ENCODE measurements around the gene MALAT1.
"Not testable (repeated sequence)": the region's sequence is repeated elsewhere in the genome, so short reads cannot be mapped to it uniquely, and the experiment has no call there.

The MALAT1 gene

DNA sequence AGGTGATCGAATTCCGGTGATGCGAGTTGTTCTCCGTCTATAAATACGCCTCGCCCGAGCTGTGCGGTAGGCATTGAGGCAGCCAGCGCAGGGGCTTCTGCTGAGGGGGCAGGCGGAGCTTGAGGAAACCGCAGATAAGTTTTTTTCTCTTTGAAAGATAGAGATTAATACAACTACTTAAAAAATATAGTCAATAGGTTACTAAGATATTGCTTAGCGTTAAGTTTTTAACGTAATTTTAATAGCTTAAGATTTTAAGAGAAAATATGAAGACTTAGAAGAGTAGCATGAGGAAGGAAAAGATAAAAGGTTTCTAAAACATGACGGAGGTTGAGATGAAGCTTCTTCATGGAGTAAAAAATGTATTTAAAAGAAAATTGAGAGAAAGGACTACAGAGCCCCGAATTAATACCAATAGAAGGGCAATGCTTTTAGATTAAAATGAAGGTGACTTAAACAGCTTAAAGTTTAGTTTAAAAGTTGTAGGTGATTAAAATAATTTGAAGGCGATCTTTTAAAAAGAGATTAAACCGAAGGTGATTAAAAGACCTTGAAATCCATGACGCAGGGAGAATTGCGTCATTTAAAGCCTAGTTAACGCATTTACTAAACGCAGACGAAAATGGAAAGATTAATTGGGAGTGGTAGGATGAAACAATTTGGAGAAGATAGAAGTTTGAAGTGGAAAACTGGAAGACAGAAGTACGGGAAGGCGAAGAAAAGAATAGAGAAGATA, at the start of gene MALAT1:
TSS of gene MALAT1 (plus strand) at position 69 of the 736 bp plus-strand sequence.
- peak; percentile 98 for DNase-seq

- DNase-seq: not testable (repeated sequence)
Observed at GRCh38 chr11:65451301-65451700, 47.5 kb upstream of the MALAT1 start.

GRCh38 chr11:65452259-65452658, 46.6 kb upstream of the MALAT1 start:
- DNase-seq: not testable (repeated sequence)

DNA sequence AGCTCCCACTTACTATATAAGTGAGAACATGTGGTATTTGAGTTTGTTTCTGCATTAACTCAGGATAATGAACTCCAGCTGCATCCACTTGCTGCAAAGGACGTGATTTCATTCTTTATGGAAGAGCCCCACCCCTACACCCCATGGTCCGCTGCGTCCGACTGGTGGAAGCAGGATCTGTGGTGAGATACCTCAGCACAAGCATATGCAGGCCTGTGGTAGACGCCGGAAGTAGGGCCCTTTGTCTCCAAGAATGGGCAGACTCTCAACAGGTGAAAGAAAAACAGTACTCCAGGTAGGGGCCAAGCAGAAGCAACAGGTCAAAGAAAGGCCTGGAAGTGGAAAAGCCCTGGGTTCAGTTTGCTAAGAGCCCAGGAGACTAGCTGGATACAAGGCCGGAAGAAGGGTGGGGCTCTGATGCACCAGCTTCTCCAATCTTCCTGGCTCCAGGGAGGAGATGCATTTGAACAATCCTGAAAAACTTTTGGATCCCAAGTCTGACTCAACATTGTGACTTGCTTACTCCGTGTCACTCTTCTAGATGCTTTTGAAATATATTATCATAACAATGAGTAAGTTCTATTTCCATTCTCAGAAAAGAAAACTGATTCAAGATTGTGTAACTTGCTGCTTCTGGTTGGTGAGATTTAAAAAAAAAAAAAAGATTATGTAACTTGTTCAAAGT, 45.9 kb upstream of the MALAT1 start:
- DNase-seq: peak; percentile 94

DNA sequence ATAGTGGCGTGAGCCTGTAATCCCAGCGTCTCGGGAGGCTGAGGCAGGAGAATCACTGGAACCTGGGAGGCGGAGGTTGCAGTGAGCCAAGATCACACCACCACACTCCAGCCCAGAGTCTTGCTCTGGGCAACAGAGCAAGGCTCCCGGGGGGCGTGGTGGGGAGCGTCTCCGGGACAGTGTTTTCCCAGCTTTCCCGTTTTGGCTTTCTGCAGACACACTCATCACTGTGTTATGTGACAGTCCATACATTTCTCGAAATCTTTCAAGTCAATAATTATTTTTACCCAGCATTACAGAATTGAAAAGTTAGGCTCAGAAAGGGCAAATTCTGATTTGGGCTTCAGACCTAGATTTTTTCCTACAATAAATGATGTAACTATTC, 44.5 kb upstream of the MALAT1 start:
- peak; percentile 73 for DNase-seq

DNA sequence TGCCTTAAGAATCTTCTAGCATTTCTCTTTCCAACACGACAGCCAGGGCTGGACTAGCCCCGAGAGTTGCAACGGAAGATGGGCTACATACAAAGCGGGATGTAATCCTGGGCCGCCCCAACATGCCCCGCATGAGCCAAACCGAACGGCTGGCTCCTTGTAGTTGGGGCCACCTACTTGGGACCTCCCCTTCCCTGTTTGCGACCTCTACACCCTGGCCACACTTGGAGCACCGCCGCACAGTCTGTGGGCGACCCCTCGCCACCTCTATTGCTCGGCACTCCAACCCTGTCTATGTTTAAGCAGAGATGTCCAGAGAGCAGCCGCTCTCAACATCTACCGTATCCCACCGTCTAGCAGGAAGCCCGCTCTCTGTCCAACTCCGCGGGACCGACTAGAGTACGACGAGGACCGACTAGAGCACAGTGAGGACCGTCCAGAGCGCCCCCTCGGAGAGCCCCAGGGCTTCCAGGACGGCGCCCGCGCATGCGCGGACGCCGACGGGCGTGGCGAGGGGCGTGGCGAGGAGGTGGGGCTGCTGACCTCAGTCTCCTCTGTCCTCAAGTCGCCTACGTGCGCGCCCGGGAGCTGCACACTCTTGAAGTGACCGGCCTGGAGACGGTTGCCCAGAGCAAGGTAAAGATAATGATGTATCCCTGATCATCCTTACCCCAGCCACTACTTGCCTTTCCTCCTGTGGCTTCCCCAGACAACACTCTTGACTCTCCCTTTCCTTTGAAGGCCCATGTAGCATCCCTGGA, 44.0 kb upstream of the MALAT1 start:
- DNase-seq: peak; percentile 88

GRCh38 chr11:65456418-65456817, 42.4 kb upstream of the MALAT1 start:
- DNase-seq: peak; percentile 58

- DNase-seq: no peak
Observed at GRCh38 chr11:65459552-65459951, 39.3 kb upstream of the MALAT1 start.

DNA sequence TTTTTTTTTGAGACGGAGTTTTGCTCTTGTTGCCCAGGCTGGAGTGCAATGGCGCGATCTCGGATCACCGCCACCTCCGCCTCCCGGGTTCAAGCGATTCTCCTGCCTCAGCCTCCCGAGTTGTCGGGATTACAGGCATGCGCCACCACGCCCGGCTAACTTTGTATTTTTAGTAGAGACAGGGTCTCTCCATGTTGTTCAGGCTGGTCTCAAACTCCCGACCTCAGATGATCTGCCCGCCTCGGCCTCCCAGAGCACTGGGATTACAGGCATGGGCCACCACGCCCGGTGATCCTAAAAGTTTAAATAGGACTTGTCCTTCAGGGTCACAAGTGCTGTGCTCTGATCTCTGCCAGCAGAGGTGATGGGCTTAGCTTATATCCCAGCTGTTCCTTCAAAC, 33.4 kb upstream of the MALAT1 start:
- DNase-seq: not testable (repeated sequence)

DNA sequence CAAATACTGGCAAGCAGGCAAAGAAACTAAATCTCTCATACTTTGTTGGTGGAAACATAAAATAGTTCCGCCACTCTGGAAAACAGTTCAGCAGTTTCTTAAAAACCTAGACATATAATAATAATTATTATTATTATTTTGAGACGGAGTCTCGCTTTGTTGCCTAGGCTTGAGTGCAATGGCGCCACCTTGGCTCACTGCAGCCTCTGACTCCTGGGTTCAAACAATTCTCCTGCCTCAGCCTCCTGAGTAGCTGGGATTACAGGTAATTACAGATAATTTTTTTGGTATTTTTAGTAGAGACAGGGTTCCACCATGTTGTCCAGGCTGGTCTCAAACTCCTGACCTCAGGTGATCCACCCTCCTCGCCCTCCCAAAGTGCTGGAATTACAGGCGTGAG, 31.5 kb upstream of the MALAT1 start:
- not testable (repeated sequence) for DNase-seq

- DNase-seq: no peak
Observed at GRCh38 chr11:65468874-65469333, 29.9 kb upstream of the MALAT1 start.

DNA sequence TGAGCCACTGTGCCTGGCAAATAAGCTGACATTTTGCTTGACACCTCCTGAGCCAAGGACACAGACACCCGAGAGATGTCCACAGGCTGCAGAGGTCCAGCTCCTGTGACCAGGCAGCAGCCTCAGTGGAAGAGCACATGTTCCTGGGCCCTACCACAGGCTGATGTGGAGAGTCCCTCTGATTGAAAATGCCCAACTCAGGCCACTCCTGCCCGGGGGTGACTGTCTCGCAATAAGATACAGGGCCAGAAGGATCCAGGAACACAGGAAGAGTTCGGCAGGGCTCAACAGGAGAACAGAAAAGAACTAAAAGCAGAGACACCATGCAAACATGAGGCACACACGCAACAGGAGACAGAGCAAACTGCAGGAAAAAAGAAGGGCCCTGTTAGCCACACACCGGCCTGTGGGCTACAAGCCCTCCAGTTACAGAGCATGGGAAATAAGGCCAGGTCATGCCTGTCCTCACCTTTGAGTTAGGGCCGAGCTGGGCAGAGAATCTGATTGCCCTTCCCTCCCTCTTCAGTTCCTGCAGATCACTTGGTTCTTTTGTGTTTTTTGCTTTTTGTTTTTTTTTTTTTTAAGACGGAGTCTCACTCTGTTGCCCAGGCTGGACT, 28.3 kb upstream of the MALAT1 start:
- DNase-seq: no peak

GRCh38 chr11:65471447-65471891, 27.4 kb upstream of the MALAT1 start:
- DNase-seq: peak; percentile 78

DNA sequence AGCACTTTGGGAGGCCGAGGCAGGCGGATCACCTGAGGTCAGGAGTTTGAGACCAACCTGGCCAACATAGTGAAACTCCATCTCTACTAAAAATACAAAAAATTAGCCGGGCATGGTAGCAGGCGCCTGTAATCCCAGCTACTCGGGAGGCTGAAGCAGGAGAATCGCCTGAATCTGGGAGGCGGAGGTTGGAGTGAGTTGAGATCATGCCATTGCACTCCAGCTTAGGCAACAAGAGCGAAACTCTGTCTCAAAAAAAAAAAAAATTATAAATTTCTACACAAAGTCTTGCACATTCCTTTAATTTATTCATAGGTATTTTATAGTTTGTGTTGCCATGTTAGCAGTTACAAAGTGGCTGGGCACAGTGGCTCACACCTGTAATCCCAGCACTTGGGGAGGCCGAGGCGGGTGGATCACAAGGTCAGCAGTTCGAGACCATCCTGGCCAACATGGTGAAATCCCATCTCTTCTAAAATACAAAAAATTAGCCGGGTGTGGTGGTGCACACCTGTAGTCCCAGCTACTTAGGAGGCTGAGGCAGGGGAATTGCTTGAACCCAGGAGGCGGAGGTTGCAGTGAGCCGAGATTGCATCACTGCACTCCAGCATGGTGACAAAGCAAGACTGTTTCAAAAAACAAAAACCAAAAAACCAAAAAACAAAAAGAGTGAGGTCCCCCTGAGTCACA, 26.1 kb upstream of the MALAT1 start:
- DNase-seq: not testable (repeated sequence)

GRCh38 chr11:65473278-65473860, 25.5 kb upstream of the MALAT1 start:
- DNase-seq: peak; percentile 38

DNA sequence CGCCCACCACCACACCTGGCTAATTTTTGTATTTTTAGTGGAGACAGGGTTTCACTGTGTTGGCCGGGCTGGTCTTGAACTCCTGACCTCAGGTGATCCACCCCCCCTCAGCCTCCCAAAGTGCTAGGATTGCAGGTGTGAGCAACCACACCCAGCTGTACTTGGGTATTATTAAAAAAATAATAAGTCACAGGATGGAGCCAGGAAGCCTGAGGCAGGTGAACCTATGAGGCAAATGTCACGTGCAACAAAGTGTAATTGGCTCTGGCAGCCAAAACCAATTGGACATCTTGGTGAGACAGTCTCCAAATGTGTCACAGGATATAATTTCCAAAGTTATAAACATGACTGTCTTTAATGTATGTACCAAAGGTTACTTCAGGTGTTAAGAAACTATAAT, 24.0 kb upstream of the MALAT1 start:
- no peak for DNase-seq

GRCh38 chr11:65476632-65477148, 22.2 kb upstream of the MALAT1 start:
- no peak for DNase-seq

DNA sequence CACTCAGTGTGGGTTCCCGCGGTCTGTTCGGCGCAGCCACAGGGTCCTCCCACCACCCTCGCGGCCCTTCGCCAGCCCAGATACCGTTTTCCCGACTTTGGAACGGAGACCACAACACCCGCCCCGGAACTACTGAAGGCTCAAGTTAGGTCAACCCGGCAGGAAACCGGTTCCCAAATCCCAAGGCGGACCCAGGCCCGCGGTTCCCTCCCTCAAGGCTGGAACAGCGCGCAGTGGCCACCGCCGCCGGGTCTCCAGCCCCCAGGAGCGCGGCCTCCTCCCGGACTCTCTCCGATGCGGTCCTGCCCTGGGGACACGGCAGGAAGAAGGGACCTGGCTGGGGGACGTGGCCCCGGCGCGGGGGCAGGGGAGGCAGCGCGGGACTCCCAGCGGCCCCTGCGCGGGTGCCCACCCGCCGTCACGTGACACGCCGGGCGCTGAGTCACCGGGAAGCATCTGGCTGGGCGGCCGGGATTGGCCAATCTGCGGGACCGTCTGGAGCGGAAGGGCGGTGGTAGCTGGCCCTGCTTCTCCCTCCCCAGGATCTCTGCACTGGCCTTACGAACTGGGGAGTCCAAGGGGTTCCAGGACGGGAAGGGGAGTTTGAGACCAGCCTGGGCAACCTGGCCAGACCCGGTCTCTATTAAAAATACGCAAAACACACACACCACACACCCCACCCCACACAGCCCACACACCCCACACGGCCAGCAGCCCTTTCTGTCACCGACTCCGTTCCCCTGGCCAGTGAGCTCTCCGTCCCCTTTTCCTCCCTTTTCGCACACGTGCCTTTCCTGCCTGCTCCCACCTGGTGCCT, 21.5 kb upstream of the MALAT1 start:
- DNase-seq: peak; percentile 95

- peak; percentile 25 for DNase-seq
Observed at GRCh38 chr11:65478388-65479183, 20.3 kb upstream of the MALAT1 start.

All from fibroblast of skin of right quadriceps (primary cell).